ENCODE results near the gene UBE2E1.

GRCh38 chr3:23876923-23877322 lies 71.2 kb downstream of the UBE2E1 start:
- TF ChIP-seq CTCF (IDR thresholded peaks at IDR 0.05) (no peak), POLR2A (IDR thresholded peaks at IDR 0.05) (no peak)

Measured in thyroid gland (tissue), 4 donors.